Breast epithelium (tissue), 4 donors: Measurements from ENCODE around the gene TMEM169. TPM values are rescaled to one million over a fixed set of nuclear protein-coding genes. Genes with fewer than 3 reads are reported as not detected.
"Not testable (repeated sequence)": the region's sequence is repeated elsewhere in the genome, so short reads cannot be mapped to it uniquely, and the experiment has no call there.

Source experiments
- DNase-seq, 2 donors: peaks; one replicate each; pipeline ENCODE4 v3.0.0-alpha.2; 2019; ENCODE audit warnings: low spot score in 2 of 2
- H3K27ac ChIP-seq, 2 donors: fragments of 200-600 bp; sonication (generic) in 1 of 2; one replicate each; pipeline ENCODE4 v1.5.1; 2016 to 2019; ENCODE audit warnings: mild to moderate bottlenecking in 1 of 2
- H3K27me3 ChIP-seq, 2 donors: fragments of 200-600 bp; sonication (generic) in 1 of 2; one replicate each; pipeline versions ENCODE4 v1.5.1 to v1.6.0; 2017 to 2019; ENCODE audit warnings: control low read depth in 1 of 2, mild to moderate bottlenecking in 1 of 2
- H3K36me3 ChIP-seq: fragments of 200-600 bp; one replicate; pipeline ENCODE4 v1.5.1; 2019
- H3K4me1 ChIP-seq, 2 donors: fragments of 200-600 bp; sonication (generic); one replicate each; pipeline ENCODE4 v1.5.1; 2016 to 2019; ENCODE audit warnings: control low read depth in 1 of 2
- H3K4me3 ChIP-seq, 3 donors: fragments of 200-600 bp; sonication (generic); 1 replicate in 2 of 3; 2 replicates in 1 of 3; pipeline ENCODE4 v1.5.1; 2016 to 2019; ENCODE audit warnings: mild to moderate bottlenecking in 3 of 3, moderate library complexity in 2 of 3
- H3K9me3 ChIP-seq, 2 donors: fragments of 200-600 bp; sonication (generic) in 1 of 2; one replicate each; pipeline ENCODE4 v1.5.1; 2016 to 2019; ENCODE audit warnings: control low read depth in 1 of 2
- CTCF ChIP-seq, 3 donors: fragments of 450-650 bp; IDR thresholded peaks; one replicate each; pipeline ENCODE4 v1.5.1; 2016 to 2017; ENCODE audit warnings: antibody characterized with exemption in 3 of 3, mild to moderate bottlenecking in 3 of 3, moderate library complexity in 3 of 3
- POLR2A ChIP-seq: fragments of 450-650 bp; IDR thresholded peaks from one replicate; pipeline ENCODE4 v1.6.1; 2016; ENCODE audit warnings: antibody characterized with exemption, mild to moderate bottlenecking, moderate library complexity
- POLR2AphosphoS5 ChIP-seq, 3 donors: sonication (generic); formaldehyde crosslinking; IDR thresholded peaks; one replicate each; pipeline ENCODE4 v1.6.1; 2017; ENCODE audit warnings: antibody characterized with exemption in 3 of 3
- intact Hi-C: fragments of 100-400 bp; cut with DNase I; formaldehyde crosslinking; loops from one replicate; pipeline ENCODE4 v1.15.1; 2023; ENCODE audit warnings: low total_unique reads
- total RNA-seq, 3 donors: library from RNA; depleted of rRNA; stranded (reverse); fragments of >200 nt; gene quantifications; one replicate each; pipeline ENCODE4 v1.1.0, GENCODE V29; 2016

The TMEM169 gene
- total RNA-seq, 3 donors from 2014 or later, result 0.29 to 1.3 TPM; not detected in 1

GRCh38 chr2:216074794-216075193 lies 6.9 kb upstream of the TMEM169 start:
- no peaks in the 10 kb centered on the region for H3K9me3 ChIP-seq
- intact Hi-C loops, result no loop called here
- DNase-seq, result no peak

GRCh38 chr2:216075510-216076485 lies 5.9 kb upstream of the TMEM169 start:
- Histone ChIP-seq H3K27ac (no peak overlapping the region), H3K36me3 (no peaks in the 10 kb centered on the region), H3K27me3 (no peaks in the 10 kb centered on the region), H3K4me3 (no peak overlapping the region), H3K4me1 (no peaks in the 10 kb centered on the region), H3K9me3 (no peaks in the 10 kb centered on the region)
- no peak for TF ChIP-seq POLR2AphosphoS5 (IDR thresholded peaks at IDR 0.05)
- no peak for TF ChIP-seq POLR2A
- no peak for TF ChIP-seq CTCF (IDR thresholded peaks at IDR 0.05)
- DNase-seq, result no peak
- intact Hi-C loops, result no loop called here

More at GRCh38 chr2:216074794-216075193, 6.9 kb upstream of the TMEM169 start:
- H3K27ac ChIP-seq, result no peak overlapping the region
- no peaks in the 10 kb centered on the region for H3K4me1 ChIP-seq
- H3K27me3 ChIP-seq, result no peaks in the 10 kb centered on the region
- no peak overlapping the region for H3K4me3 ChIP-seq
- TF ChIP-seq POLR2A (no peak), CTCF (IDR thresholded peaks at IDR 0.05) (no peak), POLR2AphosphoS5 (IDR thresholded peaks at IDR 0.05) (no peak)
- no peaks in the 10 kb centered on the region for H3K36me3 ChIP-seq

- Histone ChIP-seq H3K36me3 (no peaks in the 10 kb centered on the region), H3K27me3 (no peaks in the 10 kb centered on the region), H3K4me1 (no peaks in the 10 kb centered on the region), H3K4me3 (no peak overlapping the region), H3K9me3 (no peaks in the 10 kb centered on the region), H3K27ac (no peak overlapping the region)
- intact Hi-C loops, result no loop called here
- TF ChIP-seq CTCF (IDR thresholded peaks at IDR 0.05) (no peak), POLR2A (no peak), POLR2AphosphoS5 (IDR thresholded peaks at IDR 0.05) (no peak)
- no peak for DNase-seq
Observed at GRCh38 chr2:216078776-216079175, 2.9 kb upstream of the TMEM169 start.

GRCh38 chr2:216080048-216080447 lies 1.7 kb upstream of the TMEM169 start:
- H3K4me1 ChIP-seq, H3K27me3 ChIP-seq, H3K9me3 ChIP-seq, DNase-seq, H3K36me3 ChIP-seq, intact Hi-C loops, H3K4me3 ChIP-seq, H3K27ac ChIP-seq: not testable (repeated sequence)

- Histone ChIP-seq H3K4me1 (no peaks in the 10 kb centered on the region), H3K27ac (no peak overlapping the region), H3K27me3 (no peaks in the 10 kb centered on the region), H3K36me3 (no peaks in the 10 kb centered on the region), H3K9me3 (no peaks in the 10 kb centered on the region), H3K4me3 (peak overlapping the region; percentile 55 to 73 (median 67))
- intact Hi-C loops, result no loop called here
- no peak for DNase-seq
- TF ChIP-seq POLR2AphosphoS5 (IDR thresholded peaks at IDR 0.05) (no peak), POLR2A (no peak), CTCF (IDR thresholded peaks at IDR 0.05) (no peak)
Observed at GRCh38 chr2:216081012-216081411, 707 bp upstream of the TMEM169 start.
